DLD1 (cell line): ENCODE results near the gene TFPI.

Experiments used
- in situ Hi-C: cut with HindIII; loops from 2 replicates; pipeline ENCODE4 v1.10.0; 2017; ENCODE audit warnings: low sequenced_read_pairs

The TFPI gene

GRCh38 chr2:187431911-187432310, 122.3 kb downstream of the TFPI start:
- in situ Hi-C loops = loop anchor here (25.0 kb wide), 1 partner anchor 570 kb away; no protein-coding TSS in a partner anchor

GRCh38 chr2:187429989-187430388, 124.2 kb downstream of the TFPI start:
- in situ Hi-C loops = loop anchor here (25.0 kb wide), 1 partner anchor 568 kb away; no protein-coding TSS in a partner anchor

- in situ Hi-C loops = no loop called here
These were observed 130.1 kb downstream of the TFPI start for GRCh38 chr2:187424146-187424545.

GRCh38 chr2:187422282-187422681, 132.0 kb downstream of the TFPI start:
- in situ Hi-C loops = no loop called here

- in situ Hi-C loops = no loop called here
These were observed 132.7 kb downstream of the TFPI start for GRCh38 chr2:187421519-187421918.

- in situ Hi-C loops = no loop called here
These were observed 134.4 kb downstream of the TFPI start for GRCh38 chr2:187419808-187420207.

GRCh38 chr2:187415449-187415848, 138.8 kb downstream of the TFPI start:
- in situ Hi-C loops = no loop called here
